NB4 (cell line): ENCODE measurements around the gene AK2.

ENCODE experiments used
- CTCF ChIP-seq: IDR thresholded peaks from one replicate; pipeline ENCODE4 v1.5.1; 2012; ENCODE audit warnings: low read depth, low read length
- MAX ChIP-seq: IDR thresholded peaks from 2 replicates; pipeline ENCODE4 v1.6.1; 2011; ENCODE audit warnings: low read depth, low read length
- MYC ChIP-seq: IDR thresholded peaks from 2 replicates; pipeline ENCODE4 v1.6.1; 2011; ENCODE audit warnings: low read depth, low read length
- POLR2A ChIP-seq: IDR thresholded peaks from 2 replicates; pipeline ENCODE4 v1.6.1; 2011; ENCODE audit warnings: mild to moderate bottlenecking; ENCODE audit not compliant: insufficient read length; ENCODE audit errors: extremely low read depth

- TF ChIP-seq CTCF (no peak), POLR2A (no peak), MYC (no peak), MAX (no peak)
Measured at GRCh38 chr1:32998997-32999396, 37.7 kb downstream of the AK2 start.
